ENCODE data around the gene CD2AP. TPM values are rescaled to one million over a fixed set of nuclear protein-coding genes. Genes with fewer than 3 reads are reported as not detected.

CD2AP gene
- total RNA-seq, result 12.7 and 19.2 TPM in 2 replicates
- 9.8 and 15.9 TPM in 2 replicates for polyA plus RNA-seq

GRCh38 chr6:47477497-47478232 is at the start of gene CD2AP:
CD2AP (plus strand) TSS chr6:47477789; CDS start chr6:47478245, 456 bp downstream.
- H3K9me3 ChIP-seq (ENCODE audit: low read depth), result no peaks in the 10 kb centered on the region
- peaks cover 14% of the 10 kb centered on the region for H3K4me1 ChIP-seq (ENCODE audit: low read depth)
- H3K36me3 ChIP-seq, result no peaks in the 10 kb centered on the region
- peak; percentile 83 to 92 for DNase-seq (ENCODE audit: low read depth in 1 of 2, low spot score in 1 of 2)
- peak within 1 kb of the TSS; percentile 90 for H3K27ac ChIP-seq
- TF ChIP-seq, protein P1, sequence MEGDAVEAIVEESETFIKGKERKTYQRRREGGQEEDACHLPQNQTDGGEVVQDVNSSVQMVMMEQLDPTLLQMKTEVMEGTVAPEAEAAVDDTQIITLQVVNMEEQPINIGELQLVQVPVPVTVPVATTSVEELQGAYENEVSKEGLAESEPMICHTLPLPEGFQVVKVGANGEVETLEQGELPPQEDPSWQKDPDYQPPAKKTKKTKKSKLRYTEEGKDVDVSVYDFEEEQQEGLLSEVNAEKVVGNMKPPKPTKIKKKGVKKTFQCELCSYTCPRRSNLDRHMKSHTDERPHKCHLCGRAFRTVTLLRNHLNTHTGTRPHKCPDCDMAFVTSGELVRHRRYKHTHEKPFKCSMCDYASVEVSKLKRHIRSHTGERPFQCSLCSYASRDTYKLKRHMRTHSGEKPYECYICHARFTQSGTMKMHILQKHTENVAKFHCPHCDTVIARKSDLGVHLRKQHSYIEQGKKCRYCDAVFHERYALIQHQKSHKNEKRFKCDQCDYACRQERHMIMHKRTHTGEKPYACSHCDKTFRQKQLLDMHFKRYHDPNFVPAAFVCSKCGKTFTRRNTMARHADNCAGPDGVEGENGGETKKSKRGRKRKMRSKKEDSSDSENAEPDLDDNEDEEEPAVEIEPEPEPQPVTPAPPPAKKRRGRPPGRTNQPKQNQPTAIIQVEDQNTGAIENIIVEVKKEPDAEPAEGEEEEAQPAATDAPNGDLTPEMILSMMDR (IDR thresholded peaks at IDR 0.05; ENCODE audit: low read depth, low read length), result no peak
- peak within 1 kb of the TSS; percentile 53 for H3K4me3 ChIP-seq
- no peaks in the 10 kb centered on the region for H3K27me3 ChIP-seq

- DNase-seq (ENCODE audit: low read depth in 1 of 2, low spot score in 1 of 2), result no peak
- Histone ChIP-seq H3K4me1 (ENCODE audit: low read depth) (no peaks in the 10 kb centered on the region), H3K9me3 (ENCODE audit: low read depth) (no peaks in the 10 kb centered on the region), H3K27ac (no peak overlapping the region), H3K36me3 (no peaks in the 10 kb centered on the region), H3K4me3 (no peak overlapping the region), H3K27me3 (no peaks in the 10 kb centered on the region)
- TF ChIP-seq, protein P1 (IDR thresholded peaks at IDR 0.05; ENCODE audit: low read depth, low read length), result no peak
These were observed 49.3 kb upstream of the CD2AP start for GRCh38 chr6:47428288-47428687.

- DNase-seq (ENCODE audit: low read depth in 1 of 2, low spot score in 1 of 2), result no peak
These were observed 48.6 kb upstream of the CD2AP start for GRCh38 chr6:47428746-47429664.

GRCh38 chr6:47434372-47435253 is 43.0 kb upstream of the CD2AP start:
- TF ChIP-seq, protein P1 (IDR thresholded peaks at IDR 0.05; ENCODE audit: low read depth, low read length), result no peak
- H3K27ac ChIP-seq, result no peak overlapping the region
- no peaks in the 10 kb centered on the region for H3K36me3 ChIP-seq
- no peak overlapping the region for H3K4me3 ChIP-seq
- no peak for DNase-seq (ENCODE audit: low read depth in 1 of 2, low spot score in 1 of 2)
- H3K9me3 ChIP-seq (ENCODE audit: low read depth), result no peaks in the 10 kb centered on the region
- no peaks in the 10 kb centered on the region for H3K4me1 ChIP-seq (ENCODE audit: low read depth)
- H3K27me3 ChIP-seq, result no peaks in the 10 kb centered on the region

More at GRCh38 chr6:47428746-47429664, 48.6 kb upstream of the CD2AP start:
- Histone ChIP-seq H3K27me3 (no peaks in the 10 kb centered on the region), H3K4me3 (no peak overlapping the region), H3K4me1 (ENCODE audit: low read depth) (no peaks in the 10 kb centered on the region), H3K27ac (no peak overlapping the region), H3K36me3 (no peaks in the 10 kb centered on the region), H3K9me3 (ENCODE audit: low read depth) (no peaks in the 10 kb centered on the region)
- TF ChIP-seq, protein P1 (IDR thresholded peaks at IDR 0.05; ENCODE audit: low read depth, low read length), result no peak

DNA sequence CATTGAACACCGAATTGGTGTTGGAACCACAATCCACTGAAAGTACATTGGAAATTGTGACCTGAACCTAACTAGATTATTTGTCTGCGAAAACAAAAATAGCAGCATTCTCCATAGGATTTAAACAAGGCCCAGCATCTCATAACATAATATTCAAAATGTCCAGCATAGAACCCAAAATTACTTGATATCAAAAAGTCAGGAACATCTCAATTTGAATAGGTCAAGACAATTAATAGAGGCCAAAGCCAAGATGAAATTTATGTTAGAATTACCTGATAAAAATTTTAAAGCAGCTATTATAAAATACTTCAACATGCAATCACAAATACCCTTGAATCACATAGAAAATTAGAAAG is 42.4 kb upstream of the CD2AP start:
- Histone ChIP-seq H3K27me3 (no peaks in the 10 kb centered on the region), H3K4me1 (ENCODE audit: low read depth) (no peaks in the 10 kb centered on the region), H3K4me3 (no peak overlapping the region), H3K36me3 (no peaks in the 10 kb centered on the region), H3K27ac (no peak overlapping the region), H3K9me3 (ENCODE audit: low read depth) (no peaks in the 10 kb centered on the region)
- DNase-seq (ENCODE audit: low read depth in 1 of 2, low spot score in 1 of 2), result no peak
- TF ChIP-seq, protein P1 (IDR thresholded peaks at IDR 0.05; ENCODE audit: low read depth, low read length), result no peak

All from cardiac muscle cell (in vitro differentiated cells and primary cell).